IMR-90 (cell line): Measurements from ENCODE around the gene PZP. TPM values are rescaled to one million over a fixed set of nuclear protein-coding genes. Genes with fewer than 3 reads are reported as not detected.

Source experiments
- ATAC-seq: fragments of 200-7000 bp; cut with Tn5 transposase; 2 replicates; pipeline ENCODE4 v1.9.1; 2020; ENCODE audit warnings: low read depth, mild to moderate bottlenecking, moderate library complexity
- BruUV-seq: library from RNA; stranded (reverse); fragments of 400-500 nt; replicated peaks from 2 replicates; lab custom pipeline; 2021; lab: Mats Ljungman, UMichigan
- CTCF ChIA-PET: fragments of 300-600 bp; formaldehyde crosslinking; extraction: SDS; loops from one replicate; lab custom pipeline; 2021; ENCODE audit warnings: antibody characterized with exemption; lab: Yijun Ruan, JAX
- POLR2A ChIA-PET: fragments of 300-600 bp; sonication (Branson Sonifier 250); formaldehyde crosslinking; loops from one replicate; lab custom pipeline; 2022; ENCODE audit warnings: antibody characterized with exemption; ENCODE audit not compliant: unreplicated experiment; lab: Charles Lee
- DNase-seq: peaks from one replicate; pipeline ENCODE4 v3.0.0; 2013
- H2AFZ ChIP-seq: replicated peaks from 2 replicates; pipeline ENCODE3; 2013; ENCODE audit warnings: low read length, mild to moderate bottlenecking; ENCODE audit not compliant: poor library complexity
- H2AK5ac ChIP-seq: 2 replicates; pipeline ENCODE4 v1.6.1; 2013; ENCODE audit warnings: low read depth, low read length, inconsistent platforms
- H2AK9ac ChIP-seq: replicated peaks from 2 replicates; pipeline ENCODE3; 2013; ENCODE audit warnings: mild to moderate bottlenecking, low read depth, low read length, moderate library complexity; ENCODE audit not compliant: poor library complexity
- H2BK120ac ChIP-seq: 2 replicates; pipeline ENCODE4 v1.6.1; 2013; ENCODE audit warnings: low read depth, low read length, inconsistent platforms
- H2BK15ac ChIP-seq: 3 replicates; pipeline ENCODE4 v1.6.1; 2013; ENCODE audit warnings: low read depth, low read length, inconsistent platforms
- H2BK20ac ChIP-seq: 2 replicates; pipeline ENCODE4 v1.6.1; 2013; ENCODE audit warnings: low read depth, mild to moderate bottlenecking, inconsistent platforms, low read length, moderate library complexity
- H2BK5ac ChIP-seq: 2 replicates; pipeline ENCODE4 v1.6.1; 2013; ENCODE audit warnings: mild to moderate bottlenecking, low read depth, low read length, inconsistent platforms; ENCODE audit not compliant: poor library complexity, severe bottlenecking
- H3K14ac ChIP-seq: replicated peaks from 2 replicates; pipeline ENCODE4 v1.6.1; 2013; ENCODE audit warnings: low read depth, low read length, inconsistent platforms
- H3K18ac ChIP-seq: 2 replicates; pipeline ENCODE4 v1.6.1; 2013; ENCODE audit warnings: low read depth, low read length, control low read depth
- H3K23ac ChIP-seq: 2 replicates; pipeline ENCODE4 v1.6.1; 2013; ENCODE audit warnings: low read depth, low read length, inconsistent platforms
- H3K27ac ChIP-seq: 2 replicates; pipeline ENCODE4 v1.5.1; 2013; ENCODE audit warnings: mild to moderate bottlenecking, control low read depth, low read length; ENCODE audit not compliant: insufficient read depth
- H3K27me3 ChIP-seq: 2 replicates; pipeline ENCODE4 v1.6.1; 2013; ENCODE audit warnings: low read length; ENCODE audit not compliant: control insufficient read depth, insufficient read depth
- H3K36me3 ChIP-seq: 2 replicates; pipeline ENCODE4 v1.6.1; 2013; ENCODE audit warnings: low read length, mixed read lengths; ENCODE audit not compliant: control insufficient read depth, insufficient read depth
- H3K4ac ChIP-seq: 2 replicates; pipeline ENCODE4 v1.6.1; 2013; ENCODE audit warnings: low read depth, low read length, inconsistent platforms
- H3K4me1 ChIP-seq: 2 replicates; pipeline ENCODE4 v1.6.1; 2013; ENCODE audit warnings: low read length, mixed read lengths; ENCODE audit not compliant: control insufficient read depth, insufficient read depth
- H3K4me2 ChIP-seq: 2 replicates; pipeline ENCODE4 v1.6.1; 2013; ENCODE audit warnings: low read depth, mild to moderate bottlenecking, control low read depth, low read length, moderate library complexity
- H3K4me3 ChIP-seq: 2 replicates; pipeline ENCODE4 v1.5.1; 2013; ENCODE audit warnings: low read depth, mild to moderate bottlenecking, control low read depth, low read length, moderate library complexity; ENCODE audit not compliant: insufficient read depth
- H3K56ac ChIP-seq: 2 replicates; pipeline ENCODE4 v1.6.1; 2013; ENCODE audit warnings: low read length, inconsistent platforms; ENCODE audit not compliant: insufficient read depth; ENCODE audit errors: extremely low read depth
- H3K79me1 ChIP-seq, 2 experiments: 2 replicates each; pipeline ENCODE4 v1.6.1; 2013; ENCODE audit warnings: low read length in 2 of 2, inconsistent platforms in 1 of 2, low read depth in 1 of 2
- H3K9ac ChIP-seq: 2 replicates; pipeline ENCODE4 v1.6.1; 2013; ENCODE audit warnings: low read depth, low read length, control low read depth
- H3K9me1 ChIP-seq: 2 replicates; pipeline ENCODE4 v1.6.1; 2013; ENCODE audit warnings: low read length, inconsistent platforms; ENCODE audit not compliant: insufficient read depth
- H3K9me3 ChIP-seq: 2 replicates; pipeline ENCODE4 v1.6.1; 2013; ENCODE audit warnings: low read length; ENCODE audit not compliant: control insufficient read depth, insufficient read depth
- H4K20me1 ChIP-seq: 2 replicates; pipeline ENCODE4 v1.6.1; 2013; ENCODE audit warnings: low read length, inconsistent platforms; ENCODE audit not compliant: insufficient read depth
- H4K5ac ChIP-seq: 2 replicates; pipeline ENCODE4 v1.6.1; 2013; ENCODE audit warnings: mild to moderate bottlenecking, low read depth, low read length, control low read depth
- H4K8ac ChIP-seq, 2 experiments: 2 replicates each; pipeline ENCODE4 v1.6.1; 2013; ENCODE audit warnings: low read depth in 2 of 2, low read length in 2 of 2, control low read depth in 1 of 2, inconsistent platforms in 1 of 2
- H4K91ac ChIP-seq: 2 replicates; pipeline ENCODE4 v1.6.1; 2013; ENCODE audit warnings: low read depth, low read length, inconsistent platforms; ENCODE audit not compliant: insufficient read depth
- BHLHE40 ChIP-seq: fragments of 150-350 bp; IDR thresholded peaks from 2 replicates; pipeline ENCODE4 v1.6.1; 2016; ENCODE audit warnings: mild to moderate bottlenecking, low read depth, low read length
- CEBPB ChIP-seq: IDR thresholded peaks from 2 replicates; pipeline ENCODE4 v1.6.1; 2012; ENCODE audit warnings: low read depth, low read length, improper control_type of control experiment
- CHD1 ChIP-seq: IDR thresholded peaks from 2 replicates; pipeline ENCODE4 v1.6.1; 2012; ENCODE audit warnings: low read depth, low read length, improper control_type of control experiment
- CTCF ChIP-seq: conservative IDR thresholded peaks from 2 replicates; pipeline ENCODE4 v1.5.1; 2012; ENCODE audit warnings: mild to moderate bottlenecking, low read depth, low read length, improper control_type of control experiment
- ELK1 ChIP-seq: fragments of 150-350 bp; IDR thresholded peaks from 2 replicates; pipeline ENCODE4 v1.6.1; 2016; ENCODE audit warnings: low read depth, mild to moderate bottlenecking, low read length, moderate library complexity, borderline replicate concordance
- FOS ChIP-seq: fragments of 150-350 bp; IDR thresholded peaks from 2 replicates; pipeline ENCODE4 v1.6.1; 2016; ENCODE audit warnings: low read depth, low read length
- MAFK ChIP-seq: IDR thresholded peaks from 2 replicates; pipeline ENCODE4 v1.6.1; 2012; ENCODE audit warnings: low read depth, low read length, improper control_type of control experiment
- MAZ ChIP-seq: IDR thresholded peaks from 2 replicates; pipeline ENCODE4 v1.6.1; 2012; ENCODE audit warnings: low read depth, mild to moderate bottlenecking, low read length, improper control_type of control experiment, moderate library complexity, borderline replicate concordance
- MXI1 ChIP-seq: IDR thresholded peaks from 2 replicates; pipeline ENCODE4 v1.6.1; 2012; ENCODE audit warnings: low read depth, mild to moderate bottlenecking, low read length, moderate library complexity, borderline replicate concordance
- NFE2L2 ChIP-seq: fragments of 150-350 bp; IDR thresholded peaks from 2 replicates; pipeline ENCODE4 v1.6.1; 2016; ENCODE audit warnings: low read depth, mild to moderate bottlenecking, low read length
- POLR2A ChIP-seq: IDR thresholded peaks from 2 replicates; pipeline ENCODE4 v1.6.1; 2012; ENCODE audit warnings: mild to moderate bottlenecking, low read depth, low read length
- RAD21 ChIP-seq: IDR thresholded peaks from 2 replicates; pipeline ENCODE4 v1.6.1; 2012; ENCODE audit warnings: low read length, improper control_type of control experiment
- RCOR1 ChIP-seq: IDR thresholded peaks from 2 replicates; pipeline ENCODE4 v1.6.1; 2012; ENCODE audit warnings: mild to moderate bottlenecking, low read length, improper control_type of control experiment; ENCODE audit not compliant: insufficient replicate concordance
- RFX5 ChIP-seq: IDR thresholded peaks from 2 replicates; pipeline ENCODE4 v1.8.0; 2012; ENCODE audit warnings: low read depth, mild to moderate bottlenecking, low read length, moderate library complexity
- SMC3 ChIP-seq: fragments of 150-350 bp; IDR thresholded peaks from 2 replicates; pipeline ENCODE4 v1.6.1; 2016; ENCODE audit warnings: low read depth, mild to moderate bottlenecking, antibody characterized with exemption, low read length, moderate library complexity
- USF2 ChIP-seq: fragments of 150-350 bp; IDR thresholded peaks from 2 replicates; pipeline ENCODE4 v1.6.1; 2017; ENCODE audit warnings: mild to moderate bottlenecking, antibody characterized with exemption, low read length, low read depth
- WGBS, 2 experiments: methylation state at CpG; one replicate each; pipeline versions ENCODE4 v1.1.5 to v1.1.7; 2013; ENCODE audit warnings: missing lambda C conversion rate in 2 of 2; ENCODE audit not compliant: insufficient read length in 1 of 2; ENCODE audit errors: extremely low coverage in 2 of 2; 5-methylcytosine and 5-hydroxymethylcytosine counted together
- dilution Hi-C: fragments of 300-500 bp; cut with HindIII; formaldehyde crosslinking; loops from one replicate; pipeline ENCODE4 v1.14.3; 2018; ENCODE audit warnings: low sequenced_read_pairs; ENCODE audit not compliant: unreplicated experiment
- in situ Hi-C: fragments of 300-500 bp; cut with MboI; formaldehyde crosslinking; loops from 3 replicates; pipeline ENCODE4 v1.14.3; 2019; ENCODE audit warnings: low sequenced_read_pairs, inconsistent platforms, mixed read lengths
- intact Hi-C: fragments of 100-400 bp; cut with micrococcal nuclease; formaldehyde crosslinking; loops from 2 replicates; pipeline ENCODE4 v1.10.0; 2022
- polyA plus RNA-seq, 3 experiments: library from polyadenylated mRNA; depleted of rRNA; stranded (reverse); fragments of >200 nt; gene quantifications; 2 replicates each; pipeline ENCODE4 v1.2.3, GENCODE V29; 2012; ENCODE audit warnings: low replicate concordance in 1 of 3
- total RNA-seq: library from RNA; depleted of rRNA; stranded (reverse); fragments of >200 nt; gene quantifications from 2 replicates; pipeline ENCODE4 v1.2.3, GENCODE V29; 2012

Gene PZP
- total and polyA plus RNA-seq, 2 of the 4 experiments (the other 2 are of a cell fraction): not detected

- H4K91ac ChIP-seq: no peak overlapping the region
- intact Hi-C loops (no loop called here), dilution Hi-C loops (no loop called here), in situ Hi-C loops (no loop called here)
- H4K20me1 ChIP-seq: no peaks in the 10 kb centered on the region
- no peak overlapping the region for H2AK9ac ChIP-seq
- H3K27me3 ChIP-seq: no peaks in the 10 kb centered on the region
- BruUV-seq: no TSS peak
- H3K9ac ChIP-seq: no peak overlapping the region
- H3K23ac ChIP-seq: no peak overlapping the region
- no peak overlapping the region for H4K5ac ChIP-seq
- H3K9me3 ChIP-seq: peaks cover 7% of the 10 kb centered on the region
- no peaks in the 10 kb centered on the region for H3K9me1 ChIP-seq
- ChIA-PET POLR2A (no interaction called here), CTCF (no interaction called here)
- H2AFZ ChIP-seq: no peak overlapping the region
- no peak overlapping the region for H4K8ac ChIP-seq
- H3K18ac ChIP-seq: no peak overlapping the region
- H3K4ac ChIP-seq: no peak overlapping the region
- no CpG with 5 or more reads among the region's 3 CpGs for WGBS, 2 experiments
- no peak overlapping the region for H3K4me3 ChIP-seq
- no peak overlapping the region for H3K4me2 ChIP-seq
- H2BK15ac ChIP-seq: no peak overlapping the region
- no peak for ATAC-seq
- H3K27ac ChIP-seq: no peak overlapping the region
- no peak overlapping the region for H3K56ac ChIP-seq
- H3K14ac ChIP-seq: no peak overlapping the region
- no peak for DNase-seq
- H3K79me1 ChIP-seq: no peaks in the 10 kb centered on the region
- no peaks in the 10 kb centered on the region for H3K36me3 ChIP-seq
- H2BK120ac ChIP-seq: no peak overlapping the region
- TF ChIP-seq MXI1 (no peak), CTCF (no peak), MAFK (no peak), RCOR1 (no peak), FOS (no peak), RAD21 (no peak), NFE2L2 (no peak), CEBPB (no peak), RFX5 (no peak), CHD1 (no peak), ELK1 (no peak), SMC3 (no peak), BHLHE40 (no peak), USF2 (no peak), MAZ (no peak), POLR2A (no peak)
- H2AK5ac ChIP-seq: no peak overlapping the region
- H2BK20ac ChIP-seq: no peak overlapping the region
- no peaks in the 10 kb centered on the region for H3K4me1 ChIP-seq
- H2BK5ac ChIP-seq: no peak overlapping the region
These were observed 64.1 kb downstream of the PZP start for GRCh38 chr12:9143929-9144729.
